Measurements from ENCODE around the gene OPHN1. TPM values are rescaled to one million over a fixed set of nuclear protein-coding genes. Genes with fewer than 3 reads are reported as not detected.
"Not testable (repeated sequence)": the region's sequence is repeated elsewhere in the genome, so short reads cannot be mapped to it uniquely, and the experiment has no call there.

The OPHN1 gene
- total and polyA plus RNA-seq, 2 of the 13 experiments (the other 11 are each of a cell fraction or from before 2014, with no cell fraction given): 1.6 to 1.7 TPM

DNA sequence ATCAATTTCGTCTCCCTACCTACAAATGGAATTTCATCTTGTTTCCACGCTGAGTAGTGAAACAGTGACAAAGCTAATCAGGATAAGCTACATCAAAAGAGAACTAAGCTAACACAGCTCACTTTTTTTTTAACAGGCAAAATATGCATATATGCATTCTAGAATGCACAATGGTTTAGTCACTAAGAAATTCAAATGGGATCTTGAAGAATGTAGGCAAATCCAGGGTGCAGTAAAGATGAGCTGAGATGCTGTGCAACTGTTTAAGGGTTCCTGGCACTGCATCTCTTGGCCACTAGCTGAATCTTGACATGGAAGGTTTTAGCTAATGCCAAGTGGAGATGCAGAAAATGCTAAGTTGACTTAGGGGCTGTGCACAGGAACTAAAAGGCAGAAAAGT, 363.2 kb downstream of the OPHN1 start:
- H3K4me3 ChIP-seq (replicated peaks in 1 of 3; ENCODE audit: insufficient read depth in 1 of 3, low read depth in 2 of 3, low read length in 3 of 3); H3K27ac ChIP-seq (ENCODE audit: extremely low read length, insufficient read depth, low read length); POLR2A ChIA-PET; intact Hi-C loops (cut with micrococcal nuclease; ENCODE audit: unreplicated experiment); H3K36me3 ChIP-seq (replicated peaks in 1 of 2; ENCODE audit: control insufficient read depth in 1 of 2, insufficient read depth in 2 of 2, low read length in 2 of 2); H3K4me1 ChIP-seq (ENCODE audit: insufficient read depth, low read length); H3K79me2 ChIP-seq (ENCODE audit: insufficient read depth, low read length); ATAC-seq; FAIRE-seq; H4K20me1 ChIP-seq (ENCODE audit: insufficient read depth, low read length); in situ Hi-C loops (cut with HindIII; ENCODE audit: extremely low pct_ligation_motif_present, low pct_unique_long_range_greater_than_20kb); H3K27me3 ChIP-seq (ENCODE audit: control insufficient read depth in 1 of 2, insufficient read depth in 2 of 2, low read length in 2 of 2); H3K9me3 ChIP-seq (ENCODE audit: low read length); CTCF ChIA-PET (ENCODE audit: low intra/inter-chr PET ratio, low total read pairs); BruUV-seq (replicated peaks); H3K9ac ChIP-seq (ENCODE audit: insufficient read depth, low read depth, low read length); H3K4me2 ChIP-seq (ENCODE audit: low read depth, low read length); H2AFZ ChIP-seq (ENCODE audit: low read length); DNase-seq (ENCODE audit: low spot score): not testable (repeated sequence)
- WGBS (ENCODE audit: low lambda C conversion rate): 78% methylated on average over 2 of the region's 2 CpGs

DNA sequence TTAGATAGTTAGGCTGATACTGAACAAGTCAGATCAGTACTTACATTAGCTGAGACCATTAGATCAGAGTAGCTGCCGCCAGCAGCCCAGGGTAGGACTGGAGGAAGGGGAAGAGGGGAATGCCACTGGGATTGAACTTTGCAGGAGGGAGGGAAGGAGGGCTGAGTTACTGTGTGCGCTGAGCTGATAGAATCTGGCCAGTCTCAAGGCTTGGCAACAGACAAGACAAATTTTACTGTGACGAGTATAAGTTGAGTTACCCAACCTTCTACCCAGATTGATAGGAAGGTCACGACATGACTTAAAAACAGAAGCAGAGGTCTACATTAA, 372.1 kb downstream of the OPHN1 start:
- Histone ChIP-seq H3K36me3 (replicated peaks in 1 of 2; ENCODE audit: control insufficient read depth in 1 of 2, insufficient read depth in 2 of 2, low read length in 2 of 2) (no peaks in the 10 kb centered on the region), H3K4me1 (ENCODE audit: insufficient read depth, low read length) (no peaks in the 10 kb centered on the region), H2AFZ (ENCODE audit: low read length) (no peak overlapping the region), H3K79me2 (ENCODE audit: insufficient read depth, low read length) (no peaks in the 10 kb centered on the region), H3K9me3 (ENCODE audit: low read length) (no peaks in the 10 kb centered on the region), H3K4me3 (replicated peaks in 1 of 3; ENCODE audit: insufficient read depth in 1 of 3, low read depth in 2 of 3, low read length in 3 of 3) (no peak overlapping the region), H3K27me3 (ENCODE audit: control insufficient read depth in 1 of 2, insufficient read depth in 2 of 2, low read length in 2 of 2) (no peaks in the 10 kb centered on the region), H3K27ac (ENCODE audit: extremely low read length, insufficient read depth, low read length) (no peak overlapping the region), H3K9ac (ENCODE audit: insufficient read depth, low read depth, low read length) (no peak overlapping the region), H3K4me2 (ENCODE audit: low read depth, low read length) (no peak overlapping the region), H4K20me1 (ENCODE audit: insufficient read depth, low read length) (no peaks in the 10 kb centered on the region)
- ChIA-PET POLR2A (no interaction called here), CTCF (ENCODE audit: low intra/inter-chr PET ratio, low total read pairs) (no interaction called here)
- no TSS peak for BruUV-seq (replicated peaks)
- no peak for DNase-seq (ENCODE audit: low spot score)
- no peak for ATAC-seq
- in situ Hi-C loops (cut with HindIII; ENCODE audit: extremely low pct_ligation_motif_present, low pct_unique_long_range_greater_than_20kb) (no loop called here), intact Hi-C loops (cut with micrococcal nuclease; ENCODE audit: unreplicated experiment) (no loop called here)
- WGBS (ENCODE audit: low lambda C conversion rate): 94% methylated on average over 4 of the region's 4 CpGs
- TF ChIP-seq HMG20A (CRISPR knock-in tag; IDR thresholded peaks at IDR 0.05; ENCODE audit: borderline replicate concordance): no peak
- no peak for TF ChIP-seq MBD4 (IDR thresholded peaks at IDR 0.05; ENCODE audit: borderline replicate concordance, low read length)
- no peak for TF ChIP-seq ZBTB42 (CRISPR knock-in tag; IDR thresholded peaks at IDR 0.05)
- TF ChIP-seq ERF (CRISPR knock-in tag; IDR thresholded peaks at IDR 0.05): no peak
- TF ChIP-seq DPF2 (CRISPR knock-in tag; IDR thresholded peaks at IDR 0.05; ENCODE audit: borderline replicate concordance, low read depth): no peak
- TF ChIP-seq ZNF781 (CRISPR knock-in tag; IDR thresholded peaks at IDR 0.05; ENCODE audit: borderline replicate concordance, not compliant biosample characterization): no peak
- FAIRE-seq: no peak

All from HepG2 (cell line).